Iris pigment epithelial cell (primary cell): ENCODE results near the gene OR2AP1.
"Not testable (repeated sequence)": the region's sequence is repeated elsewhere in the genome, so short reads cannot be mapped to it uniquely, and the experiment has no call there.

Source experiments
- DNase-seq: peaks from one replicate; pipeline ENCODE4 v3.0.0-alpha.2; 2011; ENCODE audit warnings: low read depth

The OR2AP1 gene

GRCh38 chr12:55572168-55572567 is at the start of gene OR2AP1:
Gene OR2AP1 (plus strand): TSS chr12:55572468. CDS start chr12:55574415, 1,947 bp downstream.
- no peak for DNase-seq

- not testable (repeated sequence) for DNase-seq
Measured at GRCh38 chr12:55548235-55548634, 24.0 kb upstream of the OR2AP1 start.

DNA sequence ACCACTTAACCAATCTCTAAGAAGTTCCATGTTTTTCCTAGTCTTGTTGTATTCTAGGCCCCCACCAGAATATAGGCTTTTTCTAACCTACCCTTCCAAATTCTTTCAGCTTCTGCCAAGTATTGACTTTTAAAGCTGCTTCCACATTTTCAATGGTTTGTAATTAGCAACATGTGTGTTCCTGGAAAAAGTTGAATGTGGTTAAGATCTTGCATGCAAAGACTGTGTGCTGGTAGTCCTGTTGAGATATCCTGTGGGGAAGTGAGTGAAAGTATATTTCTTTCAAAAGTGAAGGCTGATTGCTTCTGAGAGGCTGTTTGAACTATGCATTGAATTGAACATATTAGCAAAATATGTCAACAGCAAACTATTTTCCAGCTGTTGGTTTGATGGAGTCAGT is 23.5 kb upstream of the OR2AP1 start:
- no peak for DNase-seq

- DNase-seq = no peak
Measured at GRCh38 chr12:55549302-55549701, 23.0 kb upstream of the OR2AP1 start, which contains the start of gene OR6C4. Gene OR6C4 (plus strand): TSS chr12:55549602. CDS start chr12:55551227, 1,625 bp downstream.

DNA sequence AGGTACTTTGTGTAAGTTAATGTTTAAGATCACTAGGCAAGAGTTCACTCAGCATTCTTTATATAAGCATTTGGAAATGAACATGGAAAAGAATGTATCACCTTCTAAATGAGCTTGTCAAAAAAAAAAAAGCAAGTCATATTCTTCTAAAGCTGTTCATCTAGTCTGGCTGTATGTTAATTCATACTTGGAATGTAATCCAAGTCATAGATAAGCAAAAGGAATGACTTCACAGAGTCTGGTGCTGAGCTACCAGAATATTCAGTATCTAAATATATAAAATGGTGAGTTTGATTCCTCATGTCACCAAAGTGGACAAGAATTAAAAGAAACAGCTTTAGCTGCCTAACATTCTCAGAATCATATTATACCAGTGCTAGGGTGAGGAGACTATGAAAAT is 18.0 kb upstream of the OR2AP1 start:
- DNase-seq = no peak

GRCh38 chr12:55570060-55570459 is 2.2 kb upstream of the OR2AP1 start:
- not testable (repeated sequence) for DNase-seq

GRCh38 chr12:55570689-55571088 is 1.6 kb upstream of the OR2AP1 start:
- DNase-seq = not testable (repeated sequence)

GRCh38 chr12:55582066-55582465 is 9.8 kb downstream of the OR2AP1 start:
- DNase-seq = no peak

- DNase-seq = no peak
Measured at GRCh38 chr12:55585817-55586216, 13.5 kb downstream of the OR2AP1 start.

- DNase-seq = not testable (repeated sequence)
Measured at GRCh38 chr12:55590152-55590551, 17.9 kb downstream of the OR2AP1 start.

GRCh38 chr12:55607821-55608594 is 35.7 kb downstream of the OR2AP1 start:
- no peak for DNase-seq

DNA sequence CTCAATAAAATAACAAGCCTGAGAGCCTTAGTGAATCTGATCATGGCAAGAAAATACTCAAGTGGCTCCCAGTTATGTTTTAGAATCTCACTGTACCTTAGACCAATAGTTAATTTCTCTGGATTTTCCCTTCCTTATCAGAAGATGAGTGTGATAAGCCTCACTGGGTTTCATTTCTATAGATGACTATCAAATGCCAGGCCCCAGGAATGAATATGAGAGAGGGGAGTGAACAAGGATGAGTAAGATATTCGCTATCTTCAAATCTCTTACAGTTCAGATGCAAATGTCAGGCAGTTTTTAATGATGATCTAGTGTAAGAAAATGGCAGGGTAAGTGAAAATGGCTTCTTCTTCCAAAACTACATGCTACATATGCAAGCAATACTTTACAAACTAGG is 38.3 kb downstream of the OR2AP1 start:
- DNase-seq = no peak

- no peak for DNase-seq
Measured at GRCh38 chr12:55612646-55613045, 40.4 kb downstream of the OR2AP1 start.

- no peak for DNase-seq
Measured at GRCh38 chr12:55614764-55615163, 42.5 kb downstream of the OR2AP1 start.

GRCh38 chr12:55619354-55620138 is 47.3 kb downstream of the OR2AP1 start:
- DNase-seq = peak; percentile 89

DNA sequence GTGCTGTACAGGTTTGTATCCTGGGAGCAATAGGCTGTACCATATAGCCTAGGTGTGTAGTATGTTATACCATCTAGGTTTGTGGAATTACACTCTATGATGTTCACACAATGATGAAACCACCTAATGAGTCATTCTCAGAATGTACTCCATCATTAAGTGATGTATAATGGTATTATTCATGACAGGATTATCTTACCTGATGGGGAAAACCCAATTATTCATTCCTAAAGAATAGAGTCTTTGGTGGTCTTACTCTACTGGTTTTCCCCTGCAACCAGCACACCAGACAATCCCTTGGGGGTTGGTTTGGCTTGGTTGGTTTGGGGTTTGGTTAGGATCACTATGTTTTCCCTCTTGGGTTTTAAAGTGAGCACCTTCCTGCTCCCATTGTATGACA is 51.8 kb downstream of the OR2AP1 start:
- peak; percentile 15 for DNase-seq
